Testis (tissue), 3 donors: ENCODE data around the gene ZNF853. TPM values are rescaled to one million over a fixed set of nuclear protein-coding genes. Genes with fewer than 3 reads are reported as not detected.

ENCODE experiments used
- DNase-seq: peaks from one replicate; pipeline ENCODE4 v3.0.0-alpha.2; 2019
- H3K27ac ChIP-seq, 2 donors: fragments of 200-600 bp; sonication (generic); one replicate each; pipeline ENCODE4 v1.5.1; 2019
- H3K27me3 ChIP-seq: fragments of 200-600 bp; sonication (generic); one replicate; pipeline ENCODE4 v1.5.1; 2019
- H3K36me3 ChIP-seq: fragments of 200-600 bp; sonication (generic); one replicate; pipeline ENCODE4 v1.5.1; 2017; ENCODE audit warnings: low read depth; ENCODE audit errors: missing control alignments
- H3K4me1 ChIP-seq: fragments of 200-600 bp; sonication (generic); one replicate; pipeline ENCODE4 v1.5.1; 2019
- H3K4me3 ChIP-seq, 2 donors: fragments of 200-600 bp; sonication (generic); one replicate each; pipeline ENCODE4 v1.5.1; 2017 to 2019
- H3K9me3 ChIP-seq: fragments of 200-600 bp; sonication (generic); one replicate; pipeline ENCODE4 v1.5.1; 2017
- CTCF ChIP-seq, 3 experiments: fragments of 450-650 bp in 2 of 3; fragments of 200-600 bp in 1 of 3; sonication (generic) in 1 of 3; IDR thresholded peaks; one replicate each; pipeline ENCODE4 v1.5.1; 2016 to 2019; ENCODE audit warnings: antibody characterized with exemption in 3 of 3, mild to moderate bottlenecking in 2 of 3, moderate library complexity in 1 of 3
- POLR2A ChIP-seq: fragments of 450-650 bp; IDR thresholded peaks from one replicate; pipeline ENCODE4 v1.6.1; 2017; ENCODE audit warnings: antibody characterized with exemption, mild to moderate bottlenecking, moderate library complexity
- WGBS, 2 donors: methylation state at CpG; one replicate each; pipeline ENCODE4 v1.1.5; 2018; 5-methylcytosine and 5-hydroxymethylcytosine counted together
- intact Hi-C: fragments of 100-400 bp; cut with DNase I; formaldehyde crosslinking; loops from one replicate; pipeline ENCODE4 v1.15.1; 2023; ENCODE audit warnings: low total_unique reads
- polyA plus RNA-seq: library from polyadenylated mRNA; stranded (reverse); fragments of 350-450 nt; fragmentation: Illumina TruSeq; extraction: RNeasy Lipid Tissue Mini Kit (QIAGEN cat#74804); gene quantifications from one replicate; pipeline ENCODE4 v1.2.3, GENCODE V29; 2014; ENCODE audit warnings: low read depth, low replicate concordance; ENCODE audit not compliant: insufficient read depth
- total RNA-seq, 2 donors: library from RNA; depleted of rRNA; stranded (reverse); fragments of >200 nt; gene quantifications; one replicate each; pipeline ENCODE4 v1.2.3, GENCODE V29; 2016

The ZNF853 gene
- total and polyA plus RNA-seq, 3 donors from 2014 or later = 8.7 to 9.4 (median 8.8) TPM

DNA sequence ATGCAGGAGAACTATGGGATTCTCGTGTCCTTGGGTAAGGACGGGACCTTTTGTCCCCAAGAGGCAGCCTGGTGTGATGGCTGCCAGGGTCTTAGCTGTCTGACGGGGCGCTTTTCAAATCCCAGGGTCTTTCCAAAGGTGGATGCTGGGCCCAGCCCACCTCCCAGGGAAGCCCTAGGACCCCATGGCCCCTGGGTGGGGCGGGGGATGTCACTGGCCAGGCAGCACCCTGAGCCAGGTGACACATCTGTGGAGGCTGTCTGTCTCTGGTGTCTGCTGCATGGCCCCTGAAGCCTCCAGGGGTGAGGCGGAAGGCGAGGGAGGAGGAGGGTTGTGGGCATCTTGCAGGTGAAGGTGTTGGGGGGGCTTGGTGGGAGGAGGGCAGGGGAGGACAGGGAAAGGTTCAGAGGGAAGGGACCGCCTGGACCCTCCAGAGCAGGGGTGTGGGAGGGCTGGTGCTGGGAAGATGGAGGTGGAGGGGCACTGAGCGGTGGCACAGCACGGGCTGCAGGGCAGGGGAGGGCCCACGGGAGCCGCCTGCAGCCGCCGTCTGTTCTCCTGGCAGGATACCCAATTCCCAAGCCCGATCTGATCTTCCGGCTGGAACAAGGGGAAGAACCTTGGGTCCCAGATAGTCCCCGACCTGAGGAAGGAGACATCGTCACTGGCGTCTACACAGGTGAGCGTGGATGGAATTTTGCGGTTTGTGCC is 28.7 kb downstream of the ZNF853 start:
- no peak for DNase-seq
- intact Hi-C loops = no loop called here
- H3K27me3 ChIP-seq = no peaks in the 10 kb centered on the region
- H3K36me3 ChIP-seq = no peaks in the 10 kb centered on the region
- H3K9me3 ChIP-seq = no peaks in the 10 kb centered on the region
- H3K4me3 ChIP-seq = no peak overlapping the region
- H3K4me1 ChIP-seq = no peaks in the 10 kb centered on the region
- no peak for TF ChIP-seq CTCF (IDR thresholded peaks at IDR 0.05)
- TF ChIP-seq POLR2A = no peak
- 86 to 90% methylated on average over 13 to 21 of the region's 21 CpGs for WGBS, 2 donors
- H3K27ac ChIP-seq = no peak overlapping the region

DNA sequence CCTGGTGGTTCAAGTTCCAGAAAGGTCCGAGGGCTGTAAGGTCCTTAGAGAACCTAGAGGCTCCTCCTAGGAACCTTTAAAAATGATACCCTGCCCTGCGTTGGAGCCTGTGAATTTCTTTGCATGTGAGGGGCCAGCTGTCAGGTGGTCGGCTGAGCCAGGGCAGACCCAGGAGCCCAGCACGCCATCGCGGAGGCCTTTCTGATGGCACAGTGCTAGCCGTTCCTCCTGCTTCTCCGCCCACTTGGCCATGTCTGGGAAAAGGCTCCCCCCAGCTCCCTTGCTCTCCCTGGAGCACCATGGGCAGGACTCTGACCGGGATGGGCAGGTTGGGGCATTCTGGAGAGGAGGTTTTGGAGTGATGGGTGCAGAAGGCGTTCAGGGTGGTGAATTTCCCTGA is 29.3 kb downstream of the ZNF853 start:
- intact Hi-C loops = no loop called here
- Histone ChIP-seq H3K27ac (no peak overlapping the region), H3K36me3 (no peaks in the 10 kb centered on the region), H3K4me3 (no peak overlapping the region), H3K9me3 (no peaks in the 10 kb centered on the region), H3K4me1 (no peaks in the 10 kb centered on the region), H3K27me3 (no peaks in the 10 kb centered on the region)
- no peak for TF ChIP-seq CTCF (IDR thresholded peaks at IDR 0.05)
- no peak for DNase-seq
- 95 to 100% methylated on average over 2 to 10 of the region's 10 CpGs for WGBS, 2 donors

GRCh38 chr7:6646465-6646864 is 31.1 kb downstream of the ZNF853 start:
- Histone ChIP-seq H3K27me3 (no peaks in the 10 kb centered on the region), H3K36me3 (no peaks in the 10 kb centered on the region), H3K27ac (no peak overlapping the region), H3K4me1 (no peaks in the 10 kb centered on the region), H3K9me3 (no peaks in the 10 kb centered on the region), H3K4me3 (no peak overlapping the region)
- 70 to 73% methylated on average over 3 to 8 of the region's 8 CpGs for WGBS, 2 donors
- no peak for TF ChIP-seq POLR2A
- TF ChIP-seq CTCF (IDR thresholded peaks at IDR 0.05) = no peak
- DNase-seq = no peak
- intact Hi-C loops = no loop called here

- intact Hi-C loops = no loop called here
- Histone ChIP-seq H3K4me1 (no peaks in the 10 kb centered on the region), H3K36me3 (no peaks in the 10 kb centered on the region), H3K4me3 (no peak overlapping the region), H3K9me3 (no peaks in the 10 kb centered on the region), H3K27me3 (no peaks in the 10 kb centered on the region), H3K27ac (no peak overlapping the region)
- DNase-seq = no peak
- 67 to 75% methylated on average over 3 to 8 of the region's 8 CpGs for WGBS, 2 donors
- TF ChIP-seq POLR2A = no peak
- TF ChIP-seq CTCF (IDR thresholded peaks at IDR 0.05) = no peak
Measured at GRCh38 chr7:6647080-6647479, 31.7 kb downstream of the ZNF853 start.

DNA sequence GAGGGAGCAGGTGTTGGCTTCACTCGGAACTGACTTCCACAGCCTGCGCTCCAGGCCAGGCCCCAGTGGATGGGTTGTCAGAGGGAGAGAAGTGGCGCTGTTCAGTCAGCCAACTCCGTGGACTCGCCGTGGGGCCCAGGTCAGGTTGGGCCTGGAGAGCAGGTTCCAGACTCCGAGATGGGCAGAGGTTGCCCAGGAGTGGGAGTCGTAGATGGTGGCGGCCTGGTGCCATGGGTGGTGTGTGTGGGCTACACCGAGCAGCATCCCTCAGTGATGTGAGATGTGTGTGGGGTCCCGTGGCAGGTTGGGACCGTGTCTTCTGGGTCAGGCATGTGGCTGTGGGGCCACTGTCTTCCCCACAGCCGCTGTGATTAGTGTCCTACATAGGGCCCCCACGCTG is 32.1 kb downstream of the ZNF853 start:
- Histone ChIP-seq H3K27ac (no peak overlapping the region), H3K4me1 (no peaks in the 10 kb centered on the region), H3K4me3 (no peak overlapping the region), H3K36me3 (no peaks in the 10 kb centered on the region), H3K9me3 (no peaks in the 10 kb centered on the region), H3K27me3 (no peaks in the 10 kb centered on the region)
- DNase-seq = no peak
- intact Hi-C loops = no loop called here
- no peak for TF ChIP-seq CTCF (IDR thresholded peaks at IDR 0.05)
- no peak for TF ChIP-seq POLR2A
- WGBS, 2 donors = 86 to 90% methylated on average over 4 to 14 of the region's 14 CpGs
